ENCODE results near the gene CNTN1. TPM values are rescaled to one million over a fixed set of nuclear protein-coding genes. Genes with fewer than 3 reads are reported as not detected.
A peak's percentile ranks its signal among the peaks of the same experiment; 100 is the strongest.

Gene CNTN1
- not detected in 2 replicates for total RNA-seq (2011; cell fraction: chromatin; rRNA removed; ENCODE audit: low replicate concordance)
- not detected in 2 replicates for total RNA-seq (2011; cell fraction: nucleolus; rRNA removed)
- not detected in 2 replicates for total RNA-seq (2011; cell fraction: nucleoplasm; rRNA removed)
- total RNA-seq (2014; rRNA removed) (not detected in 2 replicates), total RNA-seq (2014; rRNA removed; fragmentation: Illumina TruSeq; extraction: Trizol) (not detected in 2 replicates), total RNA-seq (2015; rRNA removed; fragmentation: Illumina TruSeq; extraction: Trizol) (not detected in 2 replicates), total RNA-seq (2021) (0.16 TPM in 1 of 2 replicates, not detected in the other), polyA plus RNA-seq (2011; rRNA removed) (not detected in 2 replicates), polyA plus RNA-seq (2014; fragmentation: Illumina TruSeq; extraction: Trizol) (not detected in 2 replicates), polyA plus RNA-seq (2014; fragmentation: Nextera tagmentation; extraction: Ambion mirVana) (not detected), polyA plus RNA-seq (2014; rRNA removed) (not detected in 2 replicates), polyA minus RNA-seq (2011; rRNA and poly(A)+ RNA removed) (not detected in 2 replicates), Bru-seq, nascent RNA (percentile 0 among the genes with signal in this experiment), BruChase-seq, experiment 1, labeled RNA remaining after a 2-hour chase (percentile 1 among the genes with signal in this experiment), BruChase-seq, experiment 2, labeled RNA remaining after a 6-hour chase (percentile 0 among the genes with signal in this experiment)
- not detected in 2 replicates for polyA plus RNA-seq (2011; cell fraction: cytosol; rRNA removed)
- not detected in 2 replicates for polyA plus RNA-seq (2011; cell fraction: nucleus; rRNA removed)
- not detected in 2 replicates for polyA plus RNA-seq (2012)
- polyA minus RNA-seq (2011; cell fraction: cytosol; rRNA and poly(A)+ RNA removed) = not detected in 2 replicates
- not detected in 2 replicates for polyA minus RNA-seq (2011; cell fraction: nucleus; rRNA and poly(A)+ RNA removed)
- long read RNA-seq, experiment 1 = 0 reads
- long read RNA-seq, experiment 2 = 0 reads
- long read RNA-seq, experiment 3 = 0 reads

- no peak within 1 kb of the TSS for H3K9ac ChIP-seq (ENCODE audit: insufficient read depth in 1 of 2, low read depth in 2 of 2, low read length in 2 of 2)
- WGBS (ENCODE audit: insufficient coverage, low coverage, missing lambda C conversion rate) = 1% methylated on average over 28 of the region's 31 CpGs
- H2AFZ ChIP-seq (ENCODE audit: low read depth, low read length) = no peak within 1 kb of the TSS
- H3K36me3 ChIP-seq (ENCODE audit: control insufficient read depth, insufficient read depth, low read length) = no peaks in the 10 kb centered on the region
- H4K20me1 ChIP-seq (replicated peaks; ENCODE audit: control insufficient read depth, insufficient read depth, low read length) = no peaks in the 10 kb centered on the region
- no peak for ATAC-seq
- in situ Hi-C loops (cut with MboI) (no loop called here), intact Hi-C loops (cut with micrococcal nuclease) (no loop called here)
- FAIRE-seq = no peak
- POLR2A ChIA-PET = no interaction called here
- DNase-seq (ENCODE audit: extremely low read depth in 1 of 4, low spot score in 3 of 4) = peak in 3 of 4 experiments; percentile 1 to 20 (median 6)
- no peak within 1 kb of the TSS for H3K4me2 ChIP-seq (ENCODE audit: insufficient read depth, low read length)
- no peak within 1 kb of the TSS for H3K27ac ChIP-seq (ENCODE audit: extremely low read depth, low read depth, low read length)
- H3K79me2 ChIP-seq (ENCODE audit: control insufficient read depth, insufficient read depth, low read length) = no peaks in the 10 kb centered on the region
- H3K27me3 ChIP-seq (ENCODE audit: control insufficient read depth in 2 of 2, insufficient read depth in 2 of 2, low read length in 2 of 2) = no peaks in the 10 kb centered on the region
- H3K4me1 ChIP-seq (replicated peaks in 1 of 2; ENCODE audit: control insufficient read depth in 2 of 2, insufficient read depth in 2 of 2, low read length in 2 of 2) = no peaks in the 10 kb centered on the region
- no peak within 1 kb of the TSS for H3K4me3 ChIP-seq
- no peaks in the 10 kb centered on the region for H3K9me3 ChIP-seq (replicated peaks; ENCODE audit: control insufficient read depth, insufficient read depth, low read depth, low read length)
- CTCF ChIA-PET (ENCODE audit: low intra/inter-chr PET ratio) = no interaction called here
- H3K9me1 ChIP-seq (ENCODE audit: control insufficient read depth, insufficient read depth, low read length) = no peaks in the 10 kb centered on the region
- no TSS peak for BruUV-seq (replicated peaks)
- peak; percentile 48; the same call in 1 of the 2 replicates for TF ChIP-seq PKNOX1 (IDR thresholded peaks at IDR 0.05)
- no peak for TF ChIP-seq ESRRB (CRISPR knock-in tag; IDR thresholded peaks at IDR 0.05; ENCODE audit: borderline replicate concordance)
These were observed at the start of gene CNTN1 for GRCh38 chr12:40691913-40692764. TSS of gene CNTN1 (plus strand) at chr12:40692439.
